GM12878 (cell line): ENCODE measurements around the gene OTC. TPM values are rescaled to one million over a fixed set of nuclear protein-coding genes. Genes with fewer than 3 reads are reported as not detected.

Source experiments
- ATF7 ChIP-seq: fragments of 450-650 bp; IDR thresholded peaks from 2 replicates; pipeline ENCODE4 v1.6.1; 2016; ENCODE audit warnings: low read depth, mild to moderate bottlenecking
- BCL11A ChIP-seq: IDR thresholded peaks from 2 replicates; pipeline ENCODE4 v1.6.1; 2011; ENCODE audit warnings: low read depth, low read length
- BMI1 ChIP-seq: fragments of 450-650 bp; IDR thresholded peaks from 2 replicates; pipeline ENCODE4 v1.6.1; 2016; ENCODE audit warnings: mild to moderate bottlenecking, moderate library complexity, borderline replicate concordance
- CHD4 ChIP-seq: fragments of 200-600 bp; sonication (generic); IDR thresholded peaks from 2 replicates; pipeline ENCODE4 v1.6.1; 2016; ENCODE audit warnings: mild to moderate bottlenecking
- GABPA ChIP-seq: IDR thresholded peaks from 2 replicates; pipeline ENCODE4 v1.6.1; 2014; ENCODE audit warnings: antibody characterized with exemption, low read depth, mild to moderate bottlenecking, inconsistent platforms
- HCFC1 ChIP-seq: fragments of 150-350 bp; IDR thresholded peaks from 2 replicates; pipeline ENCODE4 v1.6.1; 2014; ENCODE audit warnings: low read length
- IKZF2 ChIP-seq, 2 experiments: fragments of 450-650 bp; IDR thresholded peaks; 2 replicates each; pipeline ENCODE4 v1.6.1; 2017; ENCODE audit warnings: mild to moderate bottlenecking in 2 of 2, moderate library complexity in 2 of 2
- KDM1A ChIP-seq: fragments of 200-600 bp; sonication (generic); IDR thresholded peaks from 2 replicates; pipeline ENCODE4 v1.6.1; 2016; ENCODE audit warnings: borderline replicate concordance
- KLF5 ChIP-seq: fragments of 450-650 bp; IDR thresholded peaks from 2 replicates; pipeline ENCODE4 v1.6.1; 2014; ENCODE audit warnings: mild to moderate bottlenecking; ENCODE audit not compliant: partially characterized antibody
- LARP7 ChIP-seq: fragments of 450-650 bp; IDR thresholded peaks from 2 replicates; pipeline ENCODE4 v1.6.1; 2017; ENCODE audit warnings: mild to moderate bottlenecking
- MEF2A ChIP-seq: IDR thresholded peaks from 2 replicates; pipeline ENCODE4 v1.6.1; 2011; ENCODE audit warnings: low read depth, mild to moderate bottlenecking, low read length, moderate library complexity; ENCODE audit not compliant: insufficient read depth
- NFIC ChIP-seq: IDR thresholded peaks from 2 replicates; pipeline ENCODE4 v1.6.1; 2012; ENCODE audit warnings: low read depth, mild to moderate bottlenecking, inconsistent platforms, low read length, moderate library complexity
- NFYA ChIP-seq: IDR thresholded peaks from 2 replicates; pipeline ENCODE4 v1.6.1; 2011; ENCODE audit warnings: low read depth, mild to moderate bottlenecking, low read length, improper control_type of control experiment, borderline replicate concordance
- NR2C1 ChIP-seq: fragments of 450-650 bp; IDR thresholded peaks from 2 replicates; pipeline ENCODE4 v1.6.1; 2017; ENCODE audit warnings: antibody characterized with exemption, mild to moderate bottlenecking, moderate library complexity
- NR2C2 ChIP-seq: IDR thresholded peaks from 2 replicates; pipeline ENCODE4 v1.6.1; 2011; ENCODE audit warnings: borderline replicate concordance, low read depth; ENCODE audit not compliant: control insufficient read depth, insufficient read length
- NR2F1 ChIP-seq: fragments of 450-650 bp; conservative IDR thresholded peaks from 2 replicates; pipeline ENCODE4 v1.6.1; 2017; ENCODE audit warnings: mild to moderate bottlenecking
- PAX8 ChIP-seq: fragments of 450-650 bp; IDR thresholded peaks from 2 replicates; pipeline ENCODE4 v1.6.1; 2017; ENCODE audit warnings: mild to moderate bottlenecking, moderate library complexity
- POU2F2 ChIP-seq: IDR thresholded peaks from 3 replicates; pipeline ENCODE4 v1.6.1; 2011; ENCODE audit warnings: low read depth, mild to moderate bottlenecking, low read length, borderline replicate concordance
- RFX5 ChIP-seq: IDR thresholded peaks from 2 replicates; pipeline ENCODE4 v1.6.1; 2011; ENCODE audit warnings: low read depth, low read length, improper control_type of control experiment
- RUNX3 ChIP-seq: IDR thresholded peaks from 2 replicates; pipeline ENCODE4 v1.6.1; 2012; ENCODE audit warnings: low read length, inconsistent platforms
- SIX5 ChIP-seq: IDR thresholded peaks from 2 replicates; pipeline ENCODE4 v1.6.1; 2011; ENCODE audit warnings: mild to moderate bottlenecking, low read depth, low read length, moderate library complexity; ENCODE audit not compliant: severe bottlenecking
- SMAD1 ChIP-seq: fragments of 450-650 bp; IDR thresholded peaks from 2 replicates; pipeline ENCODE4 v1.6.1; 2018; ENCODE audit warnings: mild to moderate bottlenecking, low read depth; ENCODE audit not compliant: partially characterized antibody
- SP1 ChIP-seq: IDR thresholded peaks from one replicate; pipeline ENCODE4 v1.6.1; 2011; ENCODE audit warnings: low read depth, low read length
- SRF ChIP-seq, 2 experiments: IDR thresholded peaks; 2 replicates each; pipeline ENCODE4 v1.6.1; 2011; ENCODE audit warnings: low read depth in 2 of 2, low read length in 2 of 2, mild to moderate bottlenecking in 1 of 2, moderate library complexity in 1 of 2
- STAT1 ChIP-seq: fragments of 450-650 bp; conservative IDR thresholded peaks from 2 replicates; pipeline ENCODE4 v1.6.1; 2014; ENCODE audit warnings: antibody characterized with exemption, mild to moderate bottlenecking
- TAF1 ChIP-seq: IDR thresholded peaks from 2 replicates; pipeline ENCODE4 v1.6.1; 2011; ENCODE audit warnings: mild to moderate bottlenecking, low read depth, low read length, borderline replicate concordance
- TCF12 ChIP-seq: IDR thresholded peaks from 2 replicates; pipeline ENCODE4 v1.6.1; 2011; ENCODE audit warnings: low read depth, mild to moderate bottlenecking, low read length
- ZNF384 ChIP-seq: IDR thresholded peaks from 2 replicates; pipeline ENCODE4 v1.6.1; 2012; ENCODE audit warnings: low read depth, mild to moderate bottlenecking, low read length, improper control_type of control experiment, borderline replicate concordance
- polyA plus RNA-seq, 11 experiments: library from polyadenylated mRNA; depleted of rRNA in 4 of 11; unstranded in 6 of 11; stranded (reverse) in 5 of 11; fragments of >200 nt; fragmentation: Nextera tagmentation in 4 of 11; fragmentation: Illumina TruSeq in 1 of 11; extraction: Ambion mirVana in 4 of 11; extraction: Trizol in 1 of 11; gene quantifications; 1 replicate in 1 of 11; 2 replicates in 10 of 11; pipeline versions ENCODE4 v1.2.1 to v1.2.3, GENCODE V29; 2011 to 2016; ENCODE audit warnings: inconsistent platforms in 2 of 11, missing spikeins in 2 of 11, low read depth in 1 of 11
- total RNA-seq, 4 experiments: library from RNA; depleted of rRNA in 3 of 4; stranded (reverse); fragments of >200 nt in 3 of 4; fragmentation: Illumina TruSeq in 1 of 4; extraction: Trizol in 1 of 4; gene quantifications; 2 replicates each; pipeline versions ENCODE4 v1.2.1 to v1.2.3, GENCODE V29; 2013 to 2021
- TF ChIP-seq, protein P1 (sequence below): fragments of 450-650 bp; IDR thresholded peaks from 2 replicates; pipeline ENCODE4 v1.6.1; 2018; ENCODE audit warnings: borderline replicate concordance, mild to moderate bottlenecking; ENCODE audit not compliant: partially characterized antibody
- TF ChIP-seq, protein P2 (sequence below): IDR thresholded peaks from 2 replicates; pipeline ENCODE4 v1.6.1; 2011; ENCODE audit warnings: borderline replicate concordance, low read depth, mild to moderate bottlenecking, moderate library complexity, low read length; ENCODE audit not compliant: insufficient read depth, poor library complexity, severe bottlenecking

Gene OTC
- total and polyA plus RNA-seq, 10 of the 15 experiments (the other 5 are each of a cell fraction or from before 2014, with no cell fraction given), result not detected

DNA sequence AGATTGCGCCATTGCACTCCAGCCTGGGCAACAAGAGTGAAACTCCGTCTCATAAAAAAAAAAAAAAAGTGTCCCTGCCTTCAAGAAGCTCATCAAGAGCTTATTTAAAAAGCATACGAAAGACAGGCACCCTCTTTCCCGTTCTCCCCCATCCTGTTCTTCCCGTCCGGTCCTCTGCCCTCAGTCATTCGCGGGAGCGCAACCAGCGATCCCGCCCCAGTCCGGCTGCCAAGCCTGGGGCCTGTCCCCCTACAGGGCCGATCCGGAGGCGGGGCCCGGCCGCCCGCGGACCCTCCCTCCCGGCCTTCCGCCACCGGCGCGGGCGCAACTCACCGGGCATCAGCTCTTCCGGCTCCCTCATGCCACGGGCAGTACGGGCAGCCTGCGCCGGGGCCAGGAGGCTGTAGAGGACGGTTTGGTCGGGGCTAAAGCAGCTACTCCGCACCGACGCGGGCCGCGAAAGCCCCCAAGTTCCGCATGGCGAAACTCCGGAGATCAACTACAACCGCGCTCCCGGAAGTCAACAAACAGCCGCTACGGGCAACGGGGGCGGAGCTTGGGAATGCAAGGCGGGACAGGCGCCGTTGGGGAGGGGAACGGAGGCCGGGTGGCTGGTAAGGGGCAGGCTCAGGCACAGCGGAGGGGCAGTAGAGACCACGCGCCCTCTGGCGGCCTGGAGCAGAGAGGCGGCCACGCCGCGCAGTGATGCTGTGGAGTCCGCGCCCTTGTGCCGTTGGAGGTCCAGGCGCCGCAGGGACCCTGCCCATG lies 25.2 kb upstream of the OTC start, which contains the start of gene RPGR (continued):
- TF ChIP-seq SMAD1, result no peak
- no peak for TF ChIP-seq STAT1
- TF ChIP-seq RFX5, result no peak
- TF ChIP-seq, protein P1, sequence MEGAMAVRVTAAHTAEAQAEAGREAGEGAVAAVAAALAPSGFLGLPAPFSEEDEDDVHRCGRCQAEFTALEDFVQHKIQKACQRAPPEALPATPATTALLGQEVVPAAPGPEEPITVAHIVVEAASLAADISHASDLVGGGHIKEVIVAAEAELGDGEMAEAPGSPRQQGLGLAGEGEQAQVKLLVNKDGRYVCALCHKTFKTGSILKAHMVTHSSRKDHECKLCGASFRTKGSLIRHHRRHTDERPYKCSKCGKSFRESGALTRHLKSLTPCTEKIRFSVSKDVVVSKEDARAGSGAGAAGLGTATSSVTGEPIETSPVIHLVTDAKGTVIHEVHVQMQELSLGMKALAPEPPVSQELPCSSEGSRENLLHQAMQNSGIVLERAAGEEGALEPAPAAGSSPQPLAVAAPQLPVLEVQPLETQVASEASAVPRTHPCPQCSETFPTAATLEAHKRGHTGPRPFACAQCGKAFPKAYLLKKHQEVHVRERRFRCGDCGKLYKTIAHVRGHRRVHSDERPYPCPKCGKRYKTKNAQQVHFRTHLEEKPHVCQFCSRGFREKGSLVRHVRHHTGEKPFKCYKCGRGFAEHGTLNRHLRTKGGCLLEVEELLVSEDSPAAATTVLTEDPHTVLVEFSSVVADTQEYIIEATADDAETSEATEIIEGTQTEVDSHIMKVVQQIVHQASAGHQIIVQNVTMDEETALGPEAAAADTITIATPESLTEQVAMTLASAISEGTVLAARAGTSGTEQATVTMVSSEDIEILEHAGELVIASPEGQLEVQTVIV, result no peak
- TF ChIP-seq CHD4, result no peak
- peak in 1 of 2 experiments; percentile 74; a peak in 1 of 4 replicates for TF ChIP-seq SRF (IDR thresholded peaks at IDR 0.05; ENCODE audit: low read depth in 2 of 2, low read length in 2 of 2)
- no peak for TF ChIP-seq BCL11A
- no peak for TF ChIP-seq PAX8
- no peak for TF ChIP-seq NFIC
- TF ChIP-seq KLF5, result no peak
- TF ChIP-seq POU2F2, result no peak
- no peak for TF ChIP-seq NR2C1
- TF ChIP-seq HCFC1, result no peak; the same call in 1 of the 2 replicates
- no peak for TF ChIP-seq ATF7
- TF ChIP-seq NR2C2, result no peak
- TF ChIP-seq BMI1, result peak; percentile 75; the same call in 1 of the 2 replicates
- no peak for TF ChIP-seq TAF1
- TF ChIP-seq IKZF2 (IDR thresholded peaks at IDR 0.05), result no peak
- 0 out of 2 replicates have a peak, but pooled peaks have one; percentile 35 for TF ChIP-seq MEF2A
- TF ChIP-seq, protein P2, sequence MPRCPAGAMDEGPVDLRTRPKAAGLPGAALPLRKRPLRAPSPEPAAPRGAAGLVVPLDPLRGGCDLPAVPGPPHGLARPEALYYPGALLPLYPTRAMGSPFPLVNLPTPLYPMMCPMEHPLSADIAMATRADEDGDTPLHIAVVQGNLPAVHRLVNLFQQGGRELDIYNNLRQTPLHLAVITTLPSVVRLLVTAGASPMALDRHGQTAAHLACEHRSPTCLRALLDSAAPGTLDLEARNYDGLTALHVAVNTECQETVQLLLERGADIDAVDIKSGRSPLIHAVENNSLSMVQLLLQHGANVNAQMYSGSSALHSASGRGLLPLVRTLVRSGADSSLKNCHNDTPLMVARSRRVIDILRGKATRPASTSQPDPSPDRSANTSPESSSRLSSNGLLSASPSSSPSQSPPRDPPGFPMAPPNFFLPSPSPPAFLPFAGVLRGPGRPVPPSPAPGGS, result no peak
- TF ChIP-seq RUNX3, result no peak; the same call in 1 of the 2 replicates
- no peak for TF ChIP-seq KDM1A
- peak; percentile 31; the same call in 1 of the 2 replicates for TF ChIP-seq GABPA
- TF ChIP-seq LARP7, result no peak
- TF ChIP-seq ZNF384, result peak; percentile 48; the same call in 1 of the 2 replicates
- no peak for TF ChIP-seq NFYA
- TF ChIP-seq NR2F1, result no peak
- peak; percentile 53 for TF ChIP-seq SP1
- no peak for TF ChIP-seq TCF12
- TF ChIP-seq SIX5, result no peak
